ENCODE data around the gene CALR3. TPM values are rescaled to one million over a fixed set of nuclear protein-coding genes. Genes with fewer than 3 reads are reported as not detected.
"Not testable (repeated sequence)": the region's sequence is repeated elsewhere in the genome, so short reads cannot be mapped to it uniquely, and the experiment has no call there.

CALR3 gene
- total RNA-seq, 4 donors from 2014 or later = not detected

DNA sequence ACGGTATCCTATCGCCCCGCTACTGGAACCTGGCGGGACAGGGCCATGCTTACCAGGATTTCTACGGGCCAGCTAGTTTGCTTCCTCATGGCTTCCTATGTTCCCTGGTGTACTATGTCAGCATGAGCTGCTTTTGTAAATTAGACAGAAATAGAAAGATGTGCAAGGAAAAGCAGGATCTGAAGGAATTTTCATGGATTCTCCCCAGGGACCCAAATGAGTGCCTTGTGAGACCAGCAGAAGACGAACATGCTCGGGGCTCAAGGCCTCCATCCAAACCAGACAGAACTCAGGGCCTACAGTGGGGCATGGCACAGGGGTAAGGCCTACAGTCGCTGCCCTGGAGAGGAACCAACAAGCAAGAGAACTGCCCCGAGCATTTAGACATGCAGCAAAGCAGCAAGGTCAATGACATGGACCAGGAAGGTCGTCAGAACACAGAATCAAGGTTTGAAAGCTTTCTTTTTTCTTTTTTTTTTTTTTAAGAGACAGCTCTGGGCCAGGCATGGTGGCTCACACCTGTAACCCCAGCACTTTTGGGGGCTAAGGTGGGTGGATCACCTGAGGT, 41.5 kb downstream of the CALR3 start:
- TF ChIP-seq CTCF (IDR thresholded peaks at IDR 0.05) (no peak), EP300 (IDR thresholded peaks at IDR 0.05; ENCODE audit: low read depth) (no peak), POLR2AphosphoS5 (IDR thresholded peaks at IDR 0.05) (no peak), POLR2A (IDR thresholded peaks at IDR 0.05) (no peak)
- 47 to 80% methylated on average over 3 to 10 of the region's 10 CpGs for WGBS, 2 donors (ENCODE audit: low coverage in 1 of 2)
- H3K27me3 ChIP-seq = no peaks in the 10 kb centered on the region
- in situ Hi-C loops (cut with MboI; ENCODE audit: low pct_ligation_motif_present in 1 of 4, low pct_unique_long_range_greater_than_20kb in 1 of 4, low sequenced_read_pairs in 3 of 4) = no loop called here
- intact Hi-C loops (cut with DNase I; ENCODE audit: low total_unique reads) = no loop called here
- H3K36me3 ChIP-seq = no peaks in the 10 kb centered on the region
- no peak overlapping the region for H3K4me3 ChIP-seq
- peaks cover 19 to 37% (median 25%) of the 10 kb centered on the region in 4 donors for H3K4me1 ChIP-seq
- no peak overlapping the region for H3K27ac ChIP-seq
- H3K9me3 ChIP-seq = no peaks in the 10 kb centered on the region
- DNase-seq = no peak

GRCh38 chr19:16452325-16452724, 43.6 kb downstream of the CALR3 start:
- in situ Hi-C loops (cut with MboI; ENCODE audit: low pct_ligation_motif_present in 1 of 4, low pct_unique_long_range_greater_than_20kb in 1 of 4, low sequenced_read_pairs in 3 of 4) = no loop called here
- Histone ChIP-seq H3K27ac (no peak overlapping the region), H3K4me1 (peaks cover 8 to 26% (median 11%) of the 10 kb centered on the region in 4 donors), H3K9me3 (no peaks in the 10 kb centered on the region), H3K27me3 (no peaks in the 10 kb centered on the region), H3K4me3 (no peak overlapping the region), H3K36me3 (no peaks in the 10 kb centered on the region)
- intact Hi-C loops (cut with DNase I; ENCODE audit: low total_unique reads) = no loop called here
- DNase-seq = no peak
- 78 to 87% methylated on average over 4 to 8 of the region's 8 CpGs for WGBS, 2 donors (ENCODE audit: low coverage in 1 of 2)
- no peak for TF ChIP-seq POLR2A (IDR thresholded peaks at IDR 0.05)
- no peak for TF ChIP-seq POLR2AphosphoS5 (IDR thresholded peaks at IDR 0.05)
- no peak for TF ChIP-seq EP300 (IDR thresholded peaks at IDR 0.05; ENCODE audit: low read depth)
- TF ChIP-seq CTCF (IDR thresholded peaks at IDR 0.05) = no peak

- Histone ChIP-seq H3K4me3 (no peak overlapping the region), H3K9me3 (no peaks in the 10 kb centered on the region), H3K27ac (no peak overlapping the region), H3K27me3 (no peaks in the 10 kb centered on the region), H3K36me3 (no peaks in the 10 kb centered on the region), H3K4me1 (peaks cover 7 to 40% (median 10%) of the 10 kb centered on the region in 4 donors)
- no peak for TF ChIP-seq POLR2AphosphoS5 (IDR thresholded peaks at IDR 0.05)
- no peak for TF ChIP-seq CTCF (IDR thresholded peaks at IDR 0.05)
- no peak for TF ChIP-seq POLR2A (IDR thresholded peaks at IDR 0.05)
- TF ChIP-seq EP300 (IDR thresholded peaks at IDR 0.05; ENCODE audit: low read depth) = no peak
- in situ Hi-C loops (cut with MboI; ENCODE audit: low pct_ligation_motif_present in 1 of 4, low pct_unique_long_range_greater_than_20kb in 1 of 4, low sequenced_read_pairs in 3 of 4) (no loop called here), intact Hi-C loops (cut with DNase I; ENCODE audit: low total_unique reads) (no loop called here)
- WGBS, 2 donors (ENCODE audit: low coverage in 1 of 2) = 54 to 66% methylated on average over 2 to 6 of the region's 6 CpGs
- DNase-seq = no peak
Measured at GRCh38 chr19:16449330-16449961, 46.5 kb downstream of the CALR3 start.

DNA sequence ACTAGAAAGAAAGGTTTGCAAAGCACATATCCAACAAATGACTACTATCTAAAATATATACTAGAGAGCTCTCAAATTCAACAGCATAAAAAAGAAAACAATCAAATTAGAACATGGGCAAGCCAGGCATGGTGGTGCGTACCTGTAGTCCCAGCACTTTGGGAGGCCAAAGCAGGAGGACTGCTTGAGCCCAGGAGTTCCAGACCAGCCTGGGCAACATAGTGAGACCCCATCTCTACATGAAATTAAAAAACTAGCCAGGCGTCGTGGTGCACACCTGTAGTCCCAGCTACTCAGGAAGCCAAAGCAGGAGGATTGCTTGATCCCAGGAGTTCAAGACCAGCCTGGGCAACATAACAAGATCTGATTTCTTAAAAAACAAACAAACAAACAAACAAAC, 47.1 kb downstream of the CALR3 start:
- peaks cover 7 to 45% (median 10%) of the 10 kb centered on the region in 4 donors for H3K4me1 ChIP-seq
- H3K9me3 ChIP-seq; H3K27me3 ChIP-seq; H3K27ac ChIP-seq; in situ Hi-C loops (cut with MboI; ENCODE audit: low pct_ligation_motif_present in 1 of 4, low pct_unique_long_range_greater_than_20kb in 1 of 4, low sequenced_read_pairs in 3 of 4); H3K4me3 ChIP-seq; DNase-seq; H3K36me3 ChIP-seq; intact Hi-C loops (cut with DNase I; ENCODE audit: low total_unique reads): not testable (repeated sequence)
- WGBS, 2 donors (ENCODE audit: low coverage in 1 of 2) = 90 to 95% methylated on average over 2 to 3 of the region's 3 CpGs

Measured in transverse colon (tissue), 4 donors.